Endodermal cell (in vitro differentiated cells): Measurements from ENCODE around the gene RALGAPA1. TPM values are rescaled to one million over a fixed set of nuclear protein-coding genes. Genes with fewer than 3 reads are reported as not detected.

ENCODE experiments used
- DNase-seq: peaks from one replicate; pipeline ENCODE4 v3.0.0-alpha.2; 2017
- H3K27ac ChIP-seq: 2 replicates; pipeline ENCODE4 v1.5.1; 2013; ENCODE audit warnings: mild to moderate bottlenecking, low read depth, low read length, moderate library complexity
- H3K27me3 ChIP-seq: 2 replicates; pipeline ENCODE4 v1.6.1; 2013; ENCODE audit warnings: mild to moderate bottlenecking, low read length, moderate library complexity; ENCODE audit not compliant: insufficient read depth, control insufficient read depth, poor library complexity, severe bottlenecking
- H3K36me3 ChIP-seq: 2 replicates; pipeline ENCODE4 v1.7.0; 2013; ENCODE audit warnings: mild to moderate bottlenecking, low read length, moderate library complexity; ENCODE audit not compliant: control insufficient read depth, insufficient read depth
- H3K4me1 ChIP-seq: one replicate; pipeline ENCODE4 v1.7.0; 2013; ENCODE audit warnings: low read length; ENCODE audit not compliant: control insufficient read depth, insufficient read depth
- H3K4me3 ChIP-seq: 2 replicates; pipeline ENCODE4 v1.5.1; 2013; ENCODE audit warnings: mild to moderate bottlenecking, low read length, moderate library complexity
- H3K9ac ChIP-seq: 2 replicates; pipeline ENCODE4 v1.6.1; 2013; ENCODE audit warnings: mild to moderate bottlenecking, low read length, moderate library complexity; ENCODE audit not compliant: poor library complexity, severe bottlenecking; ENCODE audit errors: extremely low read depth
- H3K9me3 ChIP-seq: 2 replicates; pipeline ENCODE4 v1.6.1; 2013; ENCODE audit warnings: mild to moderate bottlenecking, low read length, moderate library complexity; ENCODE audit not compliant: control insufficient read depth
- H3K27ac Mint-ChIP-seq: 2 replicates; pipeline ENCODE4 v1.8.0; 2020; ENCODE audit warnings: mixed read lengths
- H3K27me3 Mint-ChIP-seq: 2 replicates; pipeline ENCODE4 v1.8.0; 2021; ENCODE audit warnings: mild to moderate bottlenecking, mixed read lengths; ENCODE audit not compliant: insufficient read depth
- H3K36me3 Mint-ChIP-seq: 2 replicates; pipeline ENCODE4 v1.8.0; 2020; ENCODE audit warnings: low read depth, mixed read lengths
- H3K4me1 Mint-ChIP-seq: 2 replicates; pipeline ENCODE4 v1.8.0; 2020; ENCODE audit warnings: mixed read lengths
- H3K4me3 Mint-ChIP-seq: 2 replicates; pipeline ENCODE4 v1.8.0; 2020; ENCODE audit warnings: mild to moderate bottlenecking, moderate library complexity, mixed read lengths
- H3K9me3 Mint-ChIP-seq: 2 replicates; pipeline ENCODE4 v1.8.0; 2020; ENCODE audit warnings: mild to moderate bottlenecking, mixed read lengths
- CTCF ChIP-seq: fragments of 200-600 bp; sonication (generic); conservative IDR thresholded peaks from 2 replicates; pipeline ENCODE4 v1.5.0; 2021; ENCODE audit warnings: antibody characterized with exemption, mild to moderate bottlenecking
- WGBS, 2 experiments: methylation state at CpG; one replicate each; pipeline versions ENCODE4 v1.1.5 to v1.1.7; 2013; ENCODE audit warnings: missing lambda C conversion rate in 2 of 2, mixed read lengths in 1 of 2; ENCODE audit not compliant: insufficient coverage in 1 of 2, insufficient read length in 1 of 2; 5-methylcytosine and 5-hydroxymethylcytosine counted together
- total RNA-seq, 2 donors: library from RNA; stranded (reverse); fragmentation: NEBNext Ultra II Directional in 1 of 2; extraction: Animal tissue kit (Norgen Biotek cat#: 25700) in 1 of 2; gene quantifications; 2 replicates in 1 of 2; 3 replicates in 1 of 2; pipeline ENCODE4 v1.2.1, GENCODE V29; 2021

The RALGAPA1 gene
- total RNA-seq, 2 donors from 2014 or later: 31.2 to 36.3 TPM

GRCh38 chr14:35534208-35534872, 274.8 kb downstream of the RALGAPA1 start:
- 2 to 5% methylated on average over 19 to 77 of the region's 77 CpGs for WGBS, 2 experiments
- TF ChIP-seq CTCF: peak; percentile 34
- peaks cover 84% of the 10 kb centered on the region for H3K27me3 ChIP-seq
- H3K4me3 ChIP-seq: peak overlapping the region; percentile 72
- H3K4me1 ChIP-seq: peaks cover 4% of the 10 kb centered on the region
- peaks cover 4% of the 10 kb centered on the region for H3K36me3 Mint-ChIP-seq
- no peak overlapping the region for H3K9ac ChIP-seq
- H3K9me3 ChIP-seq: no peaks in the 10 kb centered on the region
- no peaks in the 10 kb centered on the region for H3K9me3 Mint-ChIP-seq
- DNase-seq: no peak
- H3K4me3 Mint-ChIP-seq: peak overlapping the region; percentile 27
- H3K4me1 Mint-ChIP-seq: peaks cover 7% of the 10 kb centered on the region
- H3K36me3 ChIP-seq: no peaks in the 10 kb centered on the region
- no peak overlapping the region for H3K27ac ChIP-seq
- H3K27ac Mint-ChIP-seq: no peak overlapping the region
- H3K27me3 Mint-ChIP-seq: peaks cover 80% of the 10 kb centered on the region

GRCh38 chr14:35533357-35534207, 275.5 kb downstream of the RALGAPA1 start, which contains the start of gene INSM2:
TSS of gene INSM2 (plus strand) at chr14:35534164. CDS start at chr14:35534253, 89 bp downstream.
- H3K27ac Mint-ChIP-seq: no peak within 1 kb of the TSS
- H3K9me3 ChIP-seq: no peaks in the 10 kb centered on the region
- no peak within 1 kb of the TSS for H3K27ac ChIP-seq
- no peaks in the 10 kb centered on the region for H3K36me3 ChIP-seq
- DNase-seq: peak; percentile 97
- 0 to 1% methylated on average over 25 to 100 of the region's 100 CpGs for WGBS, 2 experiments
- H3K4me1 ChIP-seq: peaks cover 4% of the 10 kb centered on the region
- peak; percentile 32 for TF ChIP-seq CTCF
- peak within 1 kb of the TSS; percentile 27 for H3K4me3 Mint-ChIP-seq
- H3K9me3 Mint-ChIP-seq: no peaks in the 10 kb centered on the region
- peak within 1 kb of the TSS; percentile 72 for H3K4me3 ChIP-seq
- peaks cover 88% of the 10 kb centered on the region for H3K27me3 Mint-ChIP-seq
- peaks cover 4% of the 10 kb centered on the region for H3K36me3 Mint-ChIP-seq
- no peak within 1 kb of the TSS for H3K9ac ChIP-seq
- peaks cover 91% of the 10 kb centered on the region for H3K27me3 ChIP-seq
- H3K4me1 Mint-ChIP-seq: peaks cover 7% of the 10 kb centered on the region

- Mint-ChIP-seq H3K9me3 (no peaks in the 10 kb centered on the region), H3K4me3 (peak overlapping the region; percentile 27), H3K36me3 (peaks cover under 1% of the 10 kb centered on the region), H3K27me3 (peaks cover 89% of the 10 kb centered on the region), H3K27ac (no peak overlapping the region), H3K4me1 (peaks cover 7% of the 10 kb centered on the region)
- no peak for DNase-seq
- H3K27ac ChIP-seq: no peak overlapping the region
- 12% methylated on average over 5 of the region's 6 CpGs; no CpG with 5 or more reads in 1 of the 2 experiments for WGBS, 2 experiments
- H3K9ac ChIP-seq: no peak overlapping the region
- no peaks in the 10 kb centered on the region for H3K36me3 ChIP-seq
- peaks cover 4% of the 10 kb centered on the region for H3K4me1 ChIP-seq
- no peaks in the 10 kb centered on the region for H3K9me3 ChIP-seq
- TF ChIP-seq CTCF: no peak
- peaks cover 94% of the 10 kb centered on the region for H3K27me3 ChIP-seq
- peak overlapping the region; percentile 72 for H3K4me3 ChIP-seq
Measured at GRCh38 chr14:35532783-35533356, 276.2 kb downstream of the RALGAPA1 start.
